RWPE2 (cell line): ENCODE data around the gene RGS9.

Source experiments
- ATAC-seq: fragments of 200-7000 bp; cut with Tn5 transposase; 3 replicates; pipeline ENCODE4 v1.9.1; 2021; ENCODE audit warnings: low read depth
- DNase-seq: peaks from one replicate; pipeline ENCODE4 v3.0.0-alpha.2; 2020; ENCODE audit warnings: low spot score
- H3K27ac ChIP-seq: fragments of 450-650 bp; 2 replicates; pipeline ENCODE4 v1.5.1; 2017; ENCODE audit warnings: mild to moderate bottlenecking; ENCODE audit not compliant: poor library complexity, severe bottlenecking
- H3K27me3 ChIP-seq: fragments of 250-450 bp; sonication (Bioruptor Pico); 2 replicates; pipeline ENCODE4 v1.5.1; 2021; ENCODE audit warnings: mild to moderate bottlenecking, moderate library complexity; ENCODE audit not compliant: insufficient read depth, poor library complexity, severe bottlenecking
- H3K36me3 ChIP-seq: fragments of 250-450 bp; sonication (Bioruptor Pico); 2 replicates; pipeline ENCODE4 v1.5.1; 2020; ENCODE audit warnings: low read depth, mild to moderate bottlenecking, moderate library complexity
- H3K4me1 ChIP-seq: fragments of 250-450 bp; sonication (Bioruptor Pico); 2 replicates; pipeline ENCODE4 v1.5.1; 2021; ENCODE audit warnings: mild to moderate bottlenecking, moderate library complexity; ENCODE audit not compliant: insufficient read depth, poor library complexity, severe bottlenecking
- H3K4me3 ChIP-seq: fragments of 250-450 bp; sonication (Bioruptor Pico); 2 replicates; pipeline ENCODE4 v1.5.1; 2021; ENCODE audit warnings: mild to moderate bottlenecking, moderate library complexity; ENCODE audit not compliant: severe bottlenecking
- H3K9me3 ChIP-seq: fragments of 250-450 bp; sonication (Bioruptor Pico); 2 replicates; pipeline ENCODE4 v1.5.1; 2021; ENCODE audit warnings: mild to moderate bottlenecking, moderate library complexity; ENCODE audit not compliant: severe bottlenecking
- CTCF ChIP-seq: fragments of 450-650 bp; IDR thresholded peaks from one replicate; pipeline ENCODE4 v1.5.1; 2017; ENCODE audit warnings: mild to moderate bottlenecking, moderate library complexity; ENCODE audit not compliant: poor library complexity, severe bottlenecking

The RGS9 gene

DNA sequence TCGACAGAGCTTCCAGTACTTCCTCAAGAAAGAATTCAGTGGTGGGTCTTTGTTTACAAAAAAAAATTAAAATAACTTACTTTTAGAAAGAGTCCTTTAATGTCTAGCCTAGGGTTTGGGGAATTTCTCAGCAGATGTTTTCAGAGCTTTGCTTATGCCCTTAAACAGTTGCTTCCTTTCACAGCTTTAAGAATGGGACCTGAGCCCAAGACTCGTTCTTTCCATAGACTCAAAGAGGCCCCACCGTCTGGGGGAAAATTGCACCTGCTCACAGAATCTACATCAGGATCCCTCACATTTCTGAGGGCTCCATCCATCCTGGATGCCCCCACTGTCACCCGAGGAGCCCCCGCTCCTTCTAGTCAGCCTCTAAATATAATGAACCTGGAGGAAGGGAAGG lies 60.0 kb downstream of the RGS9 start:
- Histone ChIP-seq H3K4me1 (peaks cover 18% of the 10 kb centered on the region), H3K27ac (no peak overlapping the region), H3K9me3 (no peaks in the 10 kb centered on the region), H3K27me3 (no peaks in the 10 kb centered on the region), H3K36me3 (no peaks in the 10 kb centered on the region), H3K4me3 (no peak overlapping the region)
- no peak for TF ChIP-seq CTCF
- no peak for DNase-seq
- ATAC-seq, result no peak

GRCh38 chr17:65198653-65199382 lies 61.6 kb downstream of the RGS9 start:
- Histone ChIP-seq H3K9me3 (no peaks in the 10 kb centered on the region), H3K27ac (no peak overlapping the region), H3K4me3 (no peak overlapping the region), H3K27me3 (no peaks in the 10 kb centered on the region), H3K36me3 (no peaks in the 10 kb centered on the region), H3K4me1 (peaks cover 8% of the 10 kb centered on the region)
- peak; percentile 37; the same call in 2 of the 3 replicates for ATAC-seq
- DNase-seq, result no peak
- peak; percentile 88 for TF ChIP-seq CTCF

- DNase-seq (no peak), ATAC-seq (no peak)
- Histone ChIP-seq H3K27me3 (no peaks in the 10 kb centered on the region), H3K27ac (no peak overlapping the region), H3K4me3 (no peak overlapping the region), H3K9me3 (no peaks in the 10 kb centered on the region), H3K36me3 (no peaks in the 10 kb centered on the region), H3K4me1 (peaks cover 8% of the 10 kb centered on the region)
- no peak for TF ChIP-seq CTCF
Measured at GRCh38 chr17:65201331-65201730, 64.2 kb downstream of the RGS9 start.

DNA sequence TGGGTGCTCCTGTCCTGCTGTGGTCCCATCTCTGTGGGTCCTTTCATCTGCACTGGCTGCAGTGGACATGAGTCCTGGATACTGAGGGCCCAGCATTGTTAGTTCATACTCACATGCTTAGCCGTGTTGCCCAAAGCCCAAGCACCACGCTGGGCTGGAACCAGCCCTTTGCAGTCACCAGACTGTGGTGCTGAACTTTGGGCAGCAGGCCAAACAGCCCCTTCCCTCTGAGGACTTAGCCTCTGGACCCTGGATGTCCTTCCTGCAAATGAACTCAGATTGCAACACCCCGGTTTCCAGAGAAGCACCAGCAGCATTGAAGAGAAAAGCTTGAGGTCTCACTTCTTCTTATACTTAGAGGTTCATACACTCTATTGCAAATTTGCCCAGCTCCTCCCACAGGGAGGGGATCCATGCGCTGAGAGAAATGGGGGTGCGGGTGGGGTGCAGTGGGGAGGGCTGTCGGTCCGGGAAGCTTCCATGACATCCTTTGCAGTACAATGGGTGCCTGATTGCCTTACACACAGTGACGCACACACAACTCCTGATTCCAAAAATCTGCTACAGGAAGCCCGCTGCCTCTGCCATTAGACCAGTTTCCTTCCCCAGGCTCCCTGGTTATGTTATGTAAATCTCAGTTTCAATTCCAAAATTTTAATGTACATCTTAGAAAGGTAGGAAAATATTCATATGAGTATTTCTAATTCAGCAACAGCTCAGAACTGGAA lies 65.8 kb downstream of the RGS9 start:
- no peak for TF ChIP-seq CTCF
- Histone ChIP-seq H3K4me1 (peaks cover 8% of the 10 kb centered on the region), H3K36me3 (no peaks in the 10 kb centered on the region), H3K27ac (no peak overlapping the region), H3K9me3 (no peaks in the 10 kb centered on the region), H3K4me3 (no peak overlapping the region), H3K27me3 (no peaks in the 10 kb centered on the region)
- no peak for DNase-seq
- ATAC-seq, result no peak

- DNase-seq, result no peak
Measured at GRCh38 chr17:65204001-65204400, 66.8 kb downstream of the RGS9 start.

More at GRCh38 chr17:65204001-65204400, 66.8 kb downstream of the RGS9 start:
- Histone ChIP-seq H3K4me3 (no peak overlapping the region), H3K27ac (no peak overlapping the region), H3K9me3 (no peaks in the 10 kb centered on the region), H3K4me1 (peaks cover 8% of the 10 kb centered on the region), H3K36me3 (no peaks in the 10 kb centered on the region), H3K27me3 (no peaks in the 10 kb centered on the region)
- no peak for TF ChIP-seq CTCF
- no peak for ATAC-seq
